Keratinocyte (primary cell): ENCODE data around the gene S100A1.

Experiments
- EZH2 ChIP-seq: IDR thresholded peaks from one replicate; pipeline ENCODE4 v1.6.1; 2012; ENCODE audit warnings: inconsistent platforms, mild to moderate bottlenecking, low read length, moderate library complexity
- TF ChIP-seq, protein P1 (sequence below), 3 experiments: IDR thresholded peaks in 1 of 3; conservative IDR thresholded peaks in 1 of 3; optimal IDR thresholded peaks in 1 of 3; 2 replicates in 2 of 3; 3 replicates in 1 of 3; pipeline versions ENCODE3 to v1.5.1; 2011; ENCODE audit warnings: low read length in 3 of 3, mild to moderate bottlenecking in 3 of 3, moderate library complexity in 2 of 3, control low read depth in 1 of 3, inconsistent platforms in 1 of 3; ENCODE audit not compliant: insufficient read depth in 2 of 3; ENCODE audit errors: extremely low read depth in 1 of 3

DNA sequence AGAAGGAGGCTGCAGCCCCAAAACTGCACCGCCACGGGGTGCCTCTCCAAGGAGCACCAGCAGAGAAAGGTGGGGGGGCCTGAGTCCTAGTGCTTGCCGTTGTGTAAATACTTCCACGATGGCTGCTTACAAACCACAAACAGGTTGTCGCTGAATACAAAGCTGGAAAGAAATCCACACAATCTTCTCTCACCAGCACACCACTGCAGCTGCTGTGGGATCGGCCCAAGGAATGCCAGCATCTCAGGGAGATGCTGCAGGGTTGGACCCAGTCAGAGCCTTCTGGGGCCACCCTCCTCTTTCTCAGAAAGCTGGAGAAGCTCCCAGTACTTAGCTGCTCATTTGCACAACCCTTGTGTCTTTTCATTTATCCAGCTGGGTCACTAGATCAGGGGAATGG, 9.1 kb upstream of the S100A1 start:
- TF ChIP-seq, protein P1, sequence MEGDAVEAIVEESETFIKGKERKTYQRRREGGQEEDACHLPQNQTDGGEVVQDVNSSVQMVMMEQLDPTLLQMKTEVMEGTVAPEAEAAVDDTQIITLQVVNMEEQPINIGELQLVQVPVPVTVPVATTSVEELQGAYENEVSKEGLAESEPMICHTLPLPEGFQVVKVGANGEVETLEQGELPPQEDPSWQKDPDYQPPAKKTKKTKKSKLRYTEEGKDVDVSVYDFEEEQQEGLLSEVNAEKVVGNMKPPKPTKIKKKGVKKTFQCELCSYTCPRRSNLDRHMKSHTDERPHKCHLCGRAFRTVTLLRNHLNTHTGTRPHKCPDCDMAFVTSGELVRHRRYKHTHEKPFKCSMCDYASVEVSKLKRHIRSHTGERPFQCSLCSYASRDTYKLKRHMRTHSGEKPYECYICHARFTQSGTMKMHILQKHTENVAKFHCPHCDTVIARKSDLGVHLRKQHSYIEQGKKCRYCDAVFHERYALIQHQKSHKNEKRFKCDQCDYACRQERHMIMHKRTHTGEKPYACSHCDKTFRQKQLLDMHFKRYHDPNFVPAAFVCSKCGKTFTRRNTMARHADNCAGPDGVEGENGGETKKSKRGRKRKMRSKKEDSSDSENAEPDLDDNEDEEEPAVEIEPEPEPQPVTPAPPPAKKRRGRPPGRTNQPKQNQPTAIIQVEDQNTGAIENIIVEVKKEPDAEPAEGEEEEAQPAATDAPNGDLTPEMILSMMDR (optimal IDR thresholded peaks at IDR 0.05 in 1 of 3, IDR thresholded peaks at IDR 0.05 in 1 of 3, conservative IDR thresholded peaks at IDR 0.05 in 1 of 3; ENCODE audit: extremely low read depth in 1 of 3, insufficient read depth in 2 of 3, low read length in 3 of 3), result no peak
- TF ChIP-seq EZH2, result no peak
